Mesenchymal stem cell (in vitro differentiated cells and primary cell): ENCODE measurements around the gene CISTR.

Source experiments
- DNase-seq: peaks from one replicate; pipeline ENCODE4 v3.0.0-alpha.2; 2013
- H2AFZ ChIP-seq: one replicate; pipeline ENCODE4 v1.6.1; 2013; ENCODE audit warnings: low read depth, mild to moderate bottlenecking, control low read depth, inconsistent platforms, low read length, moderate library complexity
- H2AK5ac ChIP-seq: 2 replicates; pipeline ENCODE4 v1.6.1; 2013; ENCODE audit warnings: low read length, moderate library complexity, mild to moderate bottlenecking, inconsistent platforms; ENCODE audit not compliant: severe bottlenecking
- H2BK120ac ChIP-seq: one replicate; pipeline ENCODE4 v1.6.1; 2013; ENCODE audit warnings: low read depth, mild to moderate bottlenecking, inconsistent platforms, low read length, moderate library complexity
- H2BK12ac ChIP-seq, 2 experiments: one replicate each; pipeline ENCODE4 v1.6.1; 2013; ENCODE audit warnings: inconsistent platforms in 2 of 2, low read length in 2 of 2, mild to moderate bottlenecking in 2 of 2, moderate library complexity in 2 of 2, control low read depth in 1 of 2
- H2BK15ac ChIP-seq: one replicate; pipeline ENCODE4 v1.6.1; 2013; ENCODE audit warnings: mild to moderate bottlenecking, low read depth, inconsistent platforms; ENCODE audit not compliant: poor library complexity, severe bottlenecking
- H2BK5ac ChIP-seq: 2 replicates; pipeline ENCODE4 v1.6.1; 2013; ENCODE audit warnings: low read depth, mild to moderate bottlenecking, low read length, control low read depth, inconsistent platforms; ENCODE audit not compliant: poor library complexity, severe bottlenecking
- H3K14ac ChIP-seq, 2 experiments: one replicate each; pipeline ENCODE4 v1.6.1; 2013; ENCODE audit warnings: inconsistent platforms in 2 of 2, low read length in 2 of 2, control low read depth in 1 of 2, mild to moderate bottlenecking in 1 of 2, moderate library complexity in 1 of 2
- H3K18ac ChIP-seq, 2 experiments: one replicate each; pipeline ENCODE4 v1.6.1; 2013; ENCODE audit warnings: inconsistent platforms in 2 of 2, low read length in 2 of 2, control low read depth in 1 of 2, low read depth in 1 of 2, mild to moderate bottlenecking in 1 of 2
- H3K23ac ChIP-seq, 2 experiments: one replicate each; pipeline ENCODE4 v1.6.1; 2013; ENCODE audit warnings: inconsistent platforms in 2 of 2, low read length in 2 of 2, mild to moderate bottlenecking in 2 of 2, moderate library complexity in 2 of 2, control low read depth in 1 of 2
- H3K27ac ChIP-seq: 2 replicates; pipeline ENCODE4 v1.5.1; 2013; ENCODE audit warnings: mild to moderate bottlenecking, moderate library complexity, low read length, control low read depth, inconsistent platforms; ENCODE audit not compliant: poor library complexity, severe bottlenecking
- H3K27me3 ChIP-seq, 2 experiments: 2 replicates each; pipeline versions ENCODE4 v1.6.1 to v1.7.0; 2013; ENCODE audit warnings: low read length in 2 of 2, mild to moderate bottlenecking in 2 of 2, moderate library complexity in 2 of 2, control low read depth in 1 of 2, inconsistent platforms in 1 of 2; ENCODE audit not compliant: control insufficient read depth in 1 of 2, insufficient read depth in 1 of 2
- H3K36me3 ChIP-seq, 2 experiments: 2 replicates each; pipeline versions ENCODE4 v1.6.1 to v1.7.0; 2013; ENCODE audit warnings: low read length in 2 of 2, control low read depth in 1 of 2, inconsistent platforms in 1 of 2, low read depth in 1 of 2, mild to moderate bottlenecking in 1 of 2; ENCODE audit not compliant: insufficient read depth in 2 of 2, control insufficient read depth in 1 of 2
- H3K4ac ChIP-seq, 2 experiments: one replicate each; pipeline ENCODE4 v1.6.1; 2013; ENCODE audit warnings: inconsistent platforms in 2 of 2, low read length in 2 of 2, mild to moderate bottlenecking in 2 of 2, moderate library complexity in 2 of 2, control low read depth in 1 of 2, low read depth in 1 of 2
- H3K4me1 ChIP-seq: 2 replicates; pipeline ENCODE4 v1.6.1; 2013; ENCODE audit warnings: low read depth, low read length, control low read depth; ENCODE audit not compliant: control insufficient read depth, insufficient read depth
- H3K4me2 ChIP-seq: 2 replicates; pipeline ENCODE4 v1.6.1; 2013; ENCODE audit warnings: low read length, mild to moderate bottlenecking, inconsistent platforms; ENCODE audit not compliant: poor library complexity, severe bottlenecking
- H3K4me3 ChIP-seq, 2 experiments: 2 replicates each; pipeline versions ENCODE4 v1.5.1 to v1.7.0; 2013; ENCODE audit warnings: low read length in 2 of 2, mild to moderate bottlenecking in 2 of 2, control low read depth in 1 of 2, low read depth in 1 of 2; ENCODE audit not compliant: insufficient read depth in 1 of 2
- H3K79me1 ChIP-seq: replicated peaks from 2 replicates; pipeline ENCODE4 v1.6.1; 2013; ENCODE audit warnings: mild to moderate bottlenecking, control low read depth, low read length, inconsistent platforms; ENCODE audit not compliant: poor library complexity, severe bottlenecking
- H3K9ac ChIP-seq: 2 replicates; pipeline ENCODE4 v1.7.0; 2013; ENCODE audit warnings: mild to moderate bottlenecking, low read length, moderate library complexity
- H3K9me3 ChIP-seq: 2 replicates; pipeline ENCODE4 v1.7.0; 2013; ENCODE audit warnings: mild to moderate bottlenecking, low read length; ENCODE audit not compliant: control insufficient read depth
- H4K8ac ChIP-seq: one replicate; pipeline ENCODE4 v1.6.1; 2013; ENCODE audit warnings: inconsistent platforms, mild to moderate bottlenecking, low read length, moderate library complexity
- H4K91ac ChIP-seq: one replicate; pipeline ENCODE4 v1.6.1; 2013; ENCODE audit warnings: mild to moderate bottlenecking, low read length, inconsistent platforms
- WGBS: methylation state at CpG from one replicate; pipeline ENCODE4 v1.1.7; 2013; ENCODE audit warnings: mixed read lengths; 5-methylcytosine and 5-hydroxymethylcytosine counted together

Gene CISTR

GRCh38 chr12:53759261-53759660, 7.5 kb upstream of the CISTR start:
- H2BK15ac ChIP-seq = no peak overlapping the region
- H2BK5ac ChIP-seq = no peak overlapping the region
- 67% methylated on average over 2 of the region's 2 CpGs for WGBS
- no peaks in the 10 kb centered on the region for H3K9me3 ChIP-seq
- H2AFZ ChIP-seq = no peak overlapping the region
- no peak overlapping the region for H3K9ac ChIP-seq
- no peak overlapping the region for H3K18ac ChIP-seq
- peaks cover 89 to 93% of the 10 kb centered on the region in 2 experiments for H3K27me3 ChIP-seq
- H3K14ac ChIP-seq = peak overlapping the region in 1 of 2 experiments; percentile 58
- no peak overlapping the region for H4K91ac ChIP-seq
- H3K4ac ChIP-seq = no peak overlapping the region
- H2BK12ac ChIP-seq = no peak overlapping the region
- H3K4me2 ChIP-seq = no peak overlapping the region
- H3K79me1 ChIP-seq = no peaks in the 10 kb centered on the region
- DNase-seq = no peak
- H2AK5ac ChIP-seq = no peak overlapping the region
- peaks cover 3% of the 10 kb centered on the region for H3K4me1 ChIP-seq
- H2BK120ac ChIP-seq = no peak overlapping the region
- H3K27ac ChIP-seq = no peak overlapping the region
- no peak overlapping the region for H3K23ac ChIP-seq
- H3K4me3 ChIP-seq = no peak overlapping the region
- no peaks in the 10 kb centered on the region for H3K36me3 ChIP-seq
- H4K8ac ChIP-seq = no peak overlapping the region

DNA sequence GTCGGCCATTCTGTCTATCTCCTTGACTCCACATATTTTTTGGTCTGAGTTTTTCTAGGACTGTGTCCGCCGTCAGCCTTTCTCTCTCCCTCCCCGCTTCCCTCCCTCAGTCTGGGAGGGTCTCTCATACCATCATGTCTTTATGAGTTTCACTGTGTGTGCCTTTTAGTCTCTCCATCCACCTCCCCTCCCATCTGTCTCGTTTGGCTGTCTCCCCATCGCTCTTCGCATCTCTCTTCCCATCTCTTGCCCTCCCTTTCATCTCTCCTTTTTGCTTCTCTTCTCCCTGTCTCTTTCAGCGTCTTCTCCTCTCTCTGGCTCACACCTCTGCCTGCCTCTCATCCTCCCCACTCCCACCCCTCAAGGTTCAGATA, 6.9 kb upstream of the CISTR start:
- H3K18ac ChIP-seq = no peak overlapping the region
- H3K4me1 ChIP-seq = peaks cover 3% of the 10 kb centered on the region
- DNase-seq = no peak
- no peaks in the 10 kb centered on the region for H3K9me3 ChIP-seq
- no peak overlapping the region for H4K8ac ChIP-seq
- H3K9ac ChIP-seq = no peak overlapping the region
- no peaks in the 10 kb centered on the region for H3K79me1 ChIP-seq
- no peak overlapping the region for H3K4ac ChIP-seq
- 62% methylated on average over 8 of the region's 8 CpGs for WGBS
- no peak overlapping the region for H4K91ac ChIP-seq
- no peak overlapping the region for H3K14ac ChIP-seq
- no peak overlapping the region for H2AK5ac ChIP-seq
- H3K4me2 ChIP-seq = no peak overlapping the region
- no peak overlapping the region for H3K23ac ChIP-seq
- peaks cover 93 to 96% of the 10 kb centered on the region in 2 experiments for H3K27me3 ChIP-seq
- H2BK12ac ChIP-seq = no peak overlapping the region
- no peaks in the 10 kb centered on the region for H3K36me3 ChIP-seq
- no peak overlapping the region for H3K27ac ChIP-seq
- no peak overlapping the region for H2AFZ ChIP-seq
- H3K4me3 ChIP-seq = no peak overlapping the region
- no peak overlapping the region for H2BK120ac ChIP-seq
- no peak overlapping the region for H2BK15ac ChIP-seq
- no peak overlapping the region for H2BK5ac ChIP-seq

GRCh38 chr12:53758081-53758729, 6.4 kb upstream of the CISTR start:
- no peak overlapping the region for H3K4me3 ChIP-seq
- H3K4me2 ChIP-seq = no peak overlapping the region
- DNase-seq = no peak
- H4K91ac ChIP-seq = no peak overlapping the region
- H3K14ac ChIP-seq = no peak overlapping the region
- no peak overlapping the region for H3K9ac ChIP-seq
- WGBS = 71% methylated on average over 7 of the region's 7 CpGs
- H2BK12ac ChIP-seq = no peak overlapping the region
- no peaks in the 10 kb centered on the region for H3K79me1 ChIP-seq
- no peak overlapping the region for H2AFZ ChIP-seq
- no peaks in the 10 kb centered on the region for H3K36me3 ChIP-seq
- H3K18ac ChIP-seq = no peak overlapping the region
- H3K27ac ChIP-seq = no peak overlapping the region
- no peak overlapping the region for H3K4ac ChIP-seq
- peaks cover 93 to 96% of the 10 kb centered on the region in 2 experiments for H3K27me3 ChIP-seq
- no peaks in the 10 kb centered on the region for H3K9me3 ChIP-seq
- no peak overlapping the region for H3K23ac ChIP-seq
- no peak overlapping the region for H2BK5ac ChIP-seq
- H3K4me1 ChIP-seq = peaks cover 3% of the 10 kb centered on the region
- H4K8ac ChIP-seq = no peak overlapping the region
- no peak overlapping the region for H2BK15ac ChIP-seq
- no peak overlapping the region for H2AK5ac ChIP-seq
- no peak overlapping the region for H2BK120ac ChIP-seq

- Histone ChIP-seq H3K4ac (no peak overlapping the region), H3K9me3 (no peaks in the 10 kb centered on the region), H2AFZ (no peak overlapping the region), H2BK5ac (no peak overlapping the region), H3K9ac (peak overlapping the region; percentile 21), H3K4me2 (peak overlapping the region; percentile 34), H3K4me1 (peaks cover 3% of the 10 kb centered on the region), H3K27ac (no peak overlapping the region), H3K27me3 (peaks cover 93 to 98% of the 10 kb centered on the region in 2 experiments), H4K8ac (peak overlapping the region; percentile 14), H3K4me3 (peak overlapping the region in 1 of 2 experiments; percentile 36), H2BK12ac (no peak overlapping the region), H3K36me3 (no peaks in the 10 kb centered on the region), H3K18ac (no peak overlapping the region), H3K79me1 (no peaks in the 10 kb centered on the region), H4K91ac (no peak overlapping the region), H3K14ac (no peak overlapping the region), H2AK5ac (no peak overlapping the region), H3K23ac (no peak overlapping the region), H2BK120ac (no peak overlapping the region), H2BK15ac (no peak overlapping the region)
- peak; percentile 65 for DNase-seq
- 7% methylated on average over 16 of the region's 17 CpGs for WGBS
These were observed 5.5 kb upstream of the CISTR start for GRCh38 chr12:53757101-53757770.
